HG03342 (cell line): ENCODE data around the gene MTCH1.
"Not testable (repeated sequence)": the region's sequence is repeated elsewhere in the genome, so short reads cannot be mapped to it uniquely, and the experiment has no call there.

Experiments used
- ATAC-seq: cut with Tn5 transposase; IDR thresholded peaks from one replicate; pipeline ENCODE4 v1.9.1; 2021; ENCODE audit warnings: mild to moderate bottlenecking, moderate library complexity; ENCODE audit not compliant: unreplicated experiment

Gene MTCH1

GRCh38 chr6:36954262-36954931 is 31.6 kb downstream of the MTCH1 start, which contains the start of gene PI16:
PI16 (plus strand) TSS chr6:36954738; CDS start chr6:36954761, 23 bp downstream.
- ATAC-seq = no peak

DNA sequence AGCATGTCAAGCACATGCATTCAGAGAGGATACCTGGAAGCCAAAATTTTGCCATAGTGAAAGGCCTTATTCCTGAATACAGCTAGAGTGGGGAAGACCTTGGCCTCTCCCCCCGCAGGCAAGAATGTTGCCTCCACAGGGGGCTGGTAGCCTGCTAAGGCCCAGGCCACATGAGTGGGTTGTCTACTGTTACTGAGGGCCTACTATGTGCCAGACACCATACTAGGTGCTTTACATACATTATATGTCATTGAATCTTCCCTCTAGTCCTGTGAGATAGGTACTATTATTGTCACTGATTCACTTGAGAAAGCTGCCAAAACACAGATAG is 32.1 kb downstream of the MTCH1 start:
- no peak for ATAC-seq

DNA sequence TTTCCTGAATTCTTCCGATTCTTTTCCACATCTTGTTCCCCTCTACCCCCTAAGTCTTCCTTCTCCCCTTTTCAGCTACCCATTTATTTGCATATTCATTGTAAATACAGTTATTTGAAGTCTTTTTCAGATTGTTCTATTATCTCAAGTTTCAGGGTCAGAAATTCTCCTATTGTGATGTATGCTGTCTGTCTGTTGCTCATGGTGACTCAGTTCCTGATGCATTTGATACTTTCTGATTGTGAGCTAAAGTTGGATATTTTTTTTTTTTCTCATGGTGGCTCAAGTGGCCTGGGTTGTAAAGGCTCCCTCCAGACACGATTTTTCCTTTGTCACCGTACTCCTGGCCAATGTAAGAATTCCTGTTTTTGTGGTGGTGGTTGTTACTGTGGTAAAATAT is 36.4 kb downstream of the MTCH1 start:
- ATAC-seq = no peak

DNA sequence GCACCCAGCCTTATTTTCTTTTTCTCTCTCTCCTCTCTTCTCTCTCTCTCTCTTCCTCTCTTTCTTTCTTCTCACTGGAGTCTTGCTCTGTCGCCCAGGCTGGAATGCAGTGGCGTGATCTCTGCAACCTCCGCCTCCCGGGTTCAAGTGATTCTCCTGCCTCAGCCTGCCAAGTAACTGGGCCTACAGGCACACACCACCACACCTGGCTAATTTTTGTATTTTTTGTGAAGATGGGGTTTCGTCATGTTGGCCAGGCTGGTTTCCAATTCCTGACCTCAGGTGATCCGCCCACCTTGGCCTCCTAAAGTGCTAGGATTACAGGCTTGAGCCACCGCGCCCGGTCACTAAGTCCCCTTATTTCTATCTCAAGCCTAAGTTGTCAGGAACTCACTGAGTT is 36.9 kb downstream of the MTCH1 start:
- not testable (repeated sequence) for ATAC-seq

DNA sequence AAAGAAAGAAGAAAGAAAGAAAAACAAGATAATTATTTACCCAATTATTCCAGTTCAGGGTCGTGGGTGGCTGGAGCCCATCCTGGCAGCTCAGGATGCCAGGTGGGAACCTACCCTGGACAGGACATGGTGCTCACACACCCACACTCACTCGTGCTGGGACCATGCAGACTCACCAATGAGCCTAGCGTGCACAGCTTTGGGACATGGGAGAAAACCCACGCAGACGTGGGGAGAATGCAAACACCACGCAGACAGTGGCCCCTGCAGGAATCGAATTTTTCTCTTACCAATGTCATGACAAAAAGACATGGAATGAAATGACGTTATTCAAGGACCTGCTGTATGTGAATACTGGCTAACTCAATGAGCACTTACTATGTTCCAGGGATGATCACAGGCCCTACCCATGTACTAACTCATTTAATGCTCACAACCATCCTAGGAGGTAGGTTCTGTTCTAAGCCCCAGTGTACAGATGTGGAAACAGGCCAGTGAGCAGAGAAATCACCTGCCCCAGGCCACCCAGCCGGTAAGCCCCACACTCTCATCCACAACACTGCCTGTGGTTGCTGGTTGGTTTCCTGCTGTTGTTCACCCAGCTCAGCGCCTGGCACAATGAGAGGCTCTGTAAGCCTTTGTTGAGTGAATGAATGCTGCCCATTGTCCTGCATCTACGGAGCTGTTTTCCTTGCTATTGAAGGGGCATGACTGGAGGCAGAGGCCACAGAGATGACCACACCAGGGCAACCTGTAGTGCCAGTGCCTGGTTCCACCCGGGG is 38.2 kb downstream of the MTCH1 start:
- ATAC-seq = no peak

DNA sequence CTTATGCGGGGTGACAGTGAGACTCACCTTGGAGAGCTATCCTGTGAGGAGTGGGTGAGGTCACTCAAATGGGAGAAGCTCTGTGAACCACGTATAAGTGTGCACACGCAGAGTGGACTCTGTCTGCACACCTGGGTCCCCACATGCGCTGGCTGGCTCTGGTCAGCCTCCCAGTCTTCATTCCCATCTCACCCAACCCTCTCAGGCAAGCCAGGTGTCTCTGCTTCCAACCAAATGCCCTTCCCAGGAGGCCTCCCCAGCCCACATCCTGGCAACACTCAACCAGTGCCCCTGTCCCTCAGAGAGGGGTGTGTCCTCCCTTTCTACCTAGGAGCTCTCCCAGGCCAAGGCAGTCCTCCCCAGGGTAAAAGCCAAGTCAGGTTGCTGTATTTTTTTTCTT is 39.5 kb downstream of the MTCH1 start:
- ATAC-seq = no peak

- ATAC-seq = no peak
These were observed 40.7 kb downstream of the MTCH1 start for GRCh38 chr6:36945301-36945700.

GRCh38 chr6:36944650-36945049 is 41.3 kb downstream of the MTCH1 start:
- no peak for ATAC-seq

DNA sequence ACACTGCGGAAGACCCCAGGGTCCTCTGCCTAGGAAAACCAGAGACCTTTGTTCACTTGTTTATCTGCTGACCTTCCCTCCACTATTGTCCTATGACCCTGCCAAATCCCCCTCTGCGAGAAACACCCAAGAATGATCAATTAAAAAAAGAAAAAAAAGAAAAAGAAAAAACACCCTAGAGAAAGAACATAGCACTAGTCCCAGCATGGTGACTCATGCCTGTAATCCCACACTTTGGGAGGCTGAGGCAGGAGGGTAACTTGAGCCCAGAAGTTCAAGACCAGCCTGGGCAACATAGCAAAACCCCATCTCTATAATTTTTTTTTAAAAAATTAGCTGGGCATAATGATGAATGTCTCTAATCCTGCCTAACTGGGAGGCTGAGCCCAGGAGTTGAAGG is 43.7 kb downstream of the MTCH1 start:
- ATAC-seq = not testable (repeated sequence)

DNA sequence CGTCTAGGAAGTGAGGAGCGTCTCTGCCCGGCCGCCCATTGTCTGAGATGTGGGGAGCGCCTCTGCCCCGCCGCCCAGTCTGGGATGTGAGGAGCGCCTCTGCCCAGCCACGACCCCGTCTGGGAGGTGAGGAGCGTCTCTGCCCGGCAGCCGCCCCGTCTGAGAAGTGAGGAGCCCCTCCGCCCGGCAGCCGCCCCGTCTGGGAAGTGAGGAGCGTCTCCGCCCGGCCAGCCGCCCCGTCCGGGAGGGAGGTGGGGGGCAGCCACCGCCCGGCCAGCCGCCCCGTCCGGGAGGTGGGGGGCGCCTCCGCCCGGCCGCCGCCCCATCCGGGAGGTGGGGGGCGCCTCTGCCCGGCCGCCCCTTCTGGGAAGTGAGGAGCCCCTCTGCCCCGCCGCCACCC is 44.4 kb downstream of the MTCH1 start:
- ATAC-seq = not testable (repeated sequence)

DNA sequence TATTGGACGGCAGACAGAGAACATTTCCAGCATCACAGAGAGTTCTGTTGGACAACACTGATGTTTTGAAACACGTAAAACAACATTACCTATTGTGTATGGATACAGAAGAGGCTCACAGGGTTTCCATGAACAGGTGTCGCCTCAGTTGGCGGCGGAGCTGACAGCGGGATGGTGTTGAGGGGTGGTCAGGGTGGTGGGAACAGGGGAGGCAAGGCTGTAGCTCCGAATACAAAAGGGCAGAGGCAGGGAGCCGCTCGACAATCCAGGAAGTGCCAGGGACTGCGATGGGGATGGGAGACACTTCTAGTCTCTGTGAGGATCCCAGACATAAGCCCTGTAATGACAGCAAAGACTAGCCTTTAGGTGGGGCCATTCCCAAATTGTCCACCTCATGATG is 46.0 kb downstream of the MTCH1 start:
- ATAC-seq = no peak

- not testable (repeated sequence) for ATAC-seq
These were observed 47.0 kb downstream of the MTCH1 start for GRCh38 chr6:36939005-36939404.

GRCh38 chr6:36938536-36938935 is 47.5 kb downstream of the MTCH1 start:
- ATAC-seq = no peak

GRCh38 chr6:36937896-36938295 is 48.1 kb downstream of the MTCH1 start:
- no peak for ATAC-seq

- no peak for ATAC-seq
These were observed 49.2 kb downstream of the MTCH1 start for GRCh38 chr6:36936824-36937223.

DNA sequence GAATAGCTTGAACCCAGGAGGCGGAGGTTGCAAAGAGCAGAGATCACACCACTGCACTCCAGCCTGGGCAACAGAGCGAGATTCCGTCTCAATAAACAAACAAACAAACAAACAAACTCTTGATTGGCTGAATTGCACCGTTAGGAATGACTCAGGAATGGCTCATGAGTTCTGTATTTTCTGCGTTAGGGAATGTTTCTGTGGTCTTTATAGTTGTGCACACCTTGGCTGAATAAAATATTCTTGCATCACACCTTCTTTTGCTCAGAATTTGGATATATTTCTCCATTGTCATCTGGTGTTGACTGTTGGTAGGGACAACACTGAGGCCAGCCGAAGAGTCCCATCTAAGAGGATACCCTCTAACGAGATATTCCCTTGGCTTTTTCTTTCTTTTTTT is 51.1 kb downstream of the MTCH1 start:
- ATAC-seq = no peak

DNA sequence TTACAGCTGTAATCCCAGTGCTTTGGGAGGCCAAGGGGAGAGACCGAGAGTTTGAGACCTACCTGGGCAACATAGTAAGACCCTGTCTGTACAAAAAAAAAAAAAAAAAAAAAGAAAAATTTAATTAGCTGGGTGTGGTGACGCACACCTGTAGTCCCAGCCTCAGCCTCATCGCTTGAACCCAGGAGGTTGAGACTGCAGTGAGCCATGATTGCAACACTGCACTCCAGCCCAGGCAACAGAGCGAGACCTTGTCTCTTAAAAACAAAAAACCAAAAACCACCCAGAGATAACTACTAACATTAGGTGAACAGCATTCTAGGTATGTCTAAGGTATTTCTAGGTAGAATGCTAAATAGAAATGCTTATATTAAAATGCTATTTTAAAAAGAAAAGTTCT is 52.5 kb downstream of the MTCH1 start:
- no peak for ATAC-seq

DNA sequence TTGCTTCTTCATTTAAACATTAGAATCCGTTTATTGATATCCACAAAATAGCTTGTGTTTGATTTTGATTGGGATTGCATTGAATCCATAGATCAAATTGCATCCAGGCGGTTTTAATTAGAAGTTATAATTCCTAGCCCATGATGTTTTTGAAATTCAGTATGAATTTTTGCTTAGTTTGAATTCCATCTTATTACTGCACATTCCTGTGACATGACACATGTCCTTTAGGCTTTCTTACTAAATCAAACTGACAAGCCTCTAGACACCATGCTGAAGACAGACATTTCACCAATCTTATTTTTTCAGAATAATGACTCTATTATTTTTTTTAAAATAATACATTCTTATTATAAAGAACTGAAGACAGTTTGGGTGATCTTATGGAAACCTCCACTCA is 52.9 kb downstream of the MTCH1 start:
- no peak for ATAC-seq

DNA sequence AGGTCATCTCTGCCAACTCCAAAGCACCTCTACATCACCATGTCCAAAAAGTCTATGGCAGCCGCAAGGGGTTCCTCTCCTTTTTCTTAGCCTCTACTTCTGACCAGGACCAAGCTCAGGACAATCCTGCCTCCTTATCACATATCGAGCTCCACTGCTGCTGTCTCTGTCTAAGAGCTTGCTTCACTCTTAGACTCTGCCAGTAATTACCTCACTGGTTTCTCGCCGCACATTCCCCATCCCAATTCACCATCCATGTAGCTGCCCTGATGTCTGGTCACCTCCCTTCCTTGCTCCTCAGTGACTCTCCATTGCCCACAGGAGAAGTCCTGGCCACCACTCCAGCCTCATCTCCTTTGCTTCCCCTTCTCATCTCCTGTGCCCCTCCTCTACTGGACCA is 55.5 kb downstream of the MTCH1 start:
- no peak for ATAC-seq

DNA sequence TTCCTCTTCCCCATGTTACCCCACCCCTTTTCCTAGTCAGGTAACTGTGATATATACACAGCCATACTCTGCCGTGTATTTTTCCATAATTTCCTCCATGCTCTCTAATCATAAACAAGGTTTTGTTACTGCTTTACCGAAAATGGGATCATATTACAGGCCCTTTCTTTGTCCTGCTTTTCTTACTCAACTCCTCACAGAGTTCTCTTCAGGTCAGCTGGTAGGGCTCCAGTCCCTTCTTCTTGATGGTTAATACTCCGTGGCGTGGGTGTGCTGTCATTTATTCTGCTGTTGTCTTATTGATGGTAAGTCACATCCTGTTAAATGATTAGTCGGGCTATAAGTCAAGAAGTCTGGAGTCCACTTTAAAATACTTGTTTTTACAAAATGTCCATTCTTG is 56.4 kb downstream of the MTCH1 start:
- ATAC-seq = no peak

DNA sequence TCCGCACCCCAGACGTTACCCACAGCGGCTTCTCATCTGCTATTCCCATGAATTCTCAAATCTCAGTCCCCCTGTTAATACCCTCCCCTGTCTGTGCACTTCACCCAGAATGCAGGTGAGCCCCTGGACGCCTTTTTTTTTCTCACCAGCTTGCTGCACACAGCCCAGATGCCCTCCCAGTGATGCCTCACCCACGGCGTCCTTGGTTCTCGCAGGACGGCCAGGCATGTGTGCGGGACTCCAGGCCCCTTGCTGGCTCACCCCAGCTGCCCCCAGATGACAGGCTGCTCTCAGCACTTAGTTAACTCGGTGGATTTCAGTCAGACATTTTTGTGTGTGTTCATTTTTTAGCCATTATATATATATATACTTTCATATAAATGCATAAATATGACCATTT is 56.8 kb downstream of the MTCH1 start:
- no peak for ATAC-seq

- ATAC-seq = no peak
These were observed 57.5 kb downstream of the MTCH1 start for GRCh38 chr6:36928547-36928918.
